Stimulated activated naive B cell treated with anti-CD40 and anti-IgM and Interleukin-4, amounts not matched to agents 10 μg/mL and 1 μg/mL and 100 μg/mL, for 72 hours (primary cell): ENCODE data around the gene ATAD3C.
"Not testable (repeated sequence)": the region's sequence is repeated elsewhere in the genome, so short reads cannot be mapped to it uniquely, and the experiment has no call there.

Experiments used
- ATAC-seq, 2 donors: fragments of 150-1000 bp; cut with Tn5 transposase; replicated peaks; 2 replicates each; pipeline ENCODE4 v1.10.0; 2021; ENCODE audit warnings: moderate library complexity in 1 of 2
- DNase-seq: peaks from one replicate; pipeline ENCODE4 v3.0.0; 2021
- H3K27ac Mint-ChIP-seq: one replicate; pipeline ENCODE4 v1.8.0; 2022; ENCODE audit warnings: mild to moderate bottlenecking, mixed read lengths
- H3K27me3 Mint-ChIP-seq, 2 donors: one replicate each; pipeline ENCODE4 v1.8.0; 2022; ENCODE audit warnings: mixed read lengths in 2 of 2
- H3K36me3 Mint-ChIP-seq, 2 donors: one replicate each; pipeline ENCODE4 v1.8.0; 2022; ENCODE audit warnings: mixed read lengths in 2 of 2, mild to moderate bottlenecking in 1 of 2
- H3K4me1 Mint-ChIP-seq, 2 donors: one replicate each; pipeline ENCODE4 v1.8.0; 2022; ENCODE audit warnings: mixed read lengths in 2 of 2, mild to moderate bottlenecking in 1 of 2
- H3K4me3 Mint-ChIP-seq, 2 donors: one replicate each; pipeline ENCODE4 v1.8.0; 2022; ENCODE audit warnings: mild to moderate bottlenecking in 2 of 2, mixed read lengths in 2 of 2, moderate library complexity in 1 of 2
- H3K9me3 Mint-ChIP-seq, 2 donors: one replicate each; pipeline ENCODE4 v1.8.0; 2022; ENCODE audit warnings: mixed read lengths in 2 of 2, mild to moderate bottlenecking in 1 of 2

ATAD3C gene

DNA sequence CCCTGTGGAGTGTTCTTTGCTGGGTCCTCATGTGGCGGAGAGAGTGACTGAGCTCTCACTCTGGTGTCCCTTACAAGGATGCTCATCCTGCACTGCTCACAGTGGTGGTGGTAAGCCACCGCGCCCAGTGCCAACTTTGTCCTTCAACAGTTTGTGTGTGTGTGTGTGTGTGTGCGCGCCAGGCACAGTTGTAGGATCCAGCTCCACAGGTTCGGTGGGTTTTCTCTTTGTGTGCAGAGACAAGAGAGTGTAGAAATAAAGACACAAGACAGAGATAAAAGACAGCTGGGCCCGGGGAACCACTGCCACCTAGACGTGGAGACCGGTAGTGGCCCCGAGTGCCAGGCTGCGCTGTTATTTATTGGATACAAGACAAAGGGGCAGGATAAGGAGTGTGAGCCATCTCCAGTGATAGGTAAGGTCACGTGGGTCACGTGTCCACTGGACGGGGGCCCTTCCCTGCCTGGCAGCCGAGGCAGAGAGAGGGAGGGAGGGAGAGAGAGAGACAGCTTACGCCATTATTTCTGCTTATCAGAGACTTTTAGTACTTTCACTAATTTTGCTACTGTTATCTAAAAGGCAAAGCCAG is 55.4 kb downstream of the ATAD3C start:
- H3K4me1 Mint-ChIP-seq = peaks cover 10 to 16% of the 10 kb centered on the region in 2 donors
- not testable (repeated sequence) for H3K9me3 Mint-ChIP-seq, H3K36me3 Mint-ChIP-seq, H3K27me3 Mint-ChIP-seq
- ATAC-seq (peak; percentile 72 to 81), DNase-seq (peak; percentile 68)
- peak overlapping the region; percentile 96 for H3K27ac Mint-ChIP-seq
- H3K4me3 Mint-ChIP-seq = peak overlapping the region; percentile 69 to 75

DNA sequence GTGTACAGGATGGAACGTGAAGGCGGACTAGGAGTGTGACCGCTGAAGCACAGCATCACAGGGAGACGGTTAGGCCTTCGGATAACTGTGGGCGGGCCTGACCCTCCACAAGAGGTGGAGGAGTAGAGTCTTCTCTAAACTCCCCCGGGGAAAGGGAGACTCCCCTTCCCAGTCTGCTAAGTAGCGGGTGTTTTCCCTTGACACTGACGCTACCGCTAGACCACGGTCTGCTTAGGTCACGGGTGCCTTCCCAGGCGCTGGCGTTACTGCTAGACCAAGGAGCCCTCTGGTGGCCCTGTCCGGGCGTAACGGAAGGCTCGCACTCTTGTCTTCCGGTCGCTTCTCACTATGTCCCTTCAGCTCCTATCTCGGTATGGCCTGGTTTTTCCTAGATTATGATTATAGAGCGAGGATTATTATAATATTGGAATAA is 55.9 kb downstream of the ATAD3C start:
- not testable (repeated sequence) for H3K9me3 Mint-ChIP-seq, H3K27me3 Mint-ChIP-seq, H3K36me3 Mint-ChIP-seq
- Mint-ChIP-seq H3K4me1 (peaks cover 10 to 16% of the 10 kb centered on the region in 2 donors), H3K27ac (peak overlapping the region; percentile 96), H3K4me3 (peak overlapping the region; percentile 69 to 75)
- ATAC-seq (peak; percentile 80 to 83), DNase-seq (peak; percentile 48)

DNA sequence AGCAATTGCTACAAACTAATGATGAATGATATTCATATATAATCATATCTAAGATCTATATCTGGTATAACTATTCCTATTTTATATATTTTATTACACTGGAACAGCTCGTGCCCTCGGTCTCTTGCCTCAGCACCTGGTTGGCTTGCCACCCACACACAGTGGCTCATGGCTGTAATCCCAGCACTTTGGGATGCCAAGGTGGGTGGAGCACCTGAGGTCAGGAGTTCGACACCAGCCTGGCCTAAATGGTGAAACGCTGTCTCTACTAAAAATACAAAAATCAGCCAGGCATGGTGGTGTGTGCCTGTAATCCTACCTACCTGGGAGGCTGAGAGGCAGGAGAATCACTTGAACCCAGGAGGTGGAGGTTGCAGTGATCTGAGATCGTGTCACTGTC is 56.3 kb downstream of the ATAD3C start:
- not testable (repeated sequence) for DNase-seq, H3K36me3 Mint-ChIP-seq, H3K9me3 Mint-ChIP-seq, ATAC-seq, H3K27me3 Mint-ChIP-seq
- H3K4me1 Mint-ChIP-seq = peaks cover 10 to 19% of the 10 kb centered on the region in 2 donors
- H3K4me3 Mint-ChIP-seq = peak overlapping the region; percentile 25 to 75
- H3K27ac Mint-ChIP-seq = peak overlapping the region; percentile 87

DNA sequence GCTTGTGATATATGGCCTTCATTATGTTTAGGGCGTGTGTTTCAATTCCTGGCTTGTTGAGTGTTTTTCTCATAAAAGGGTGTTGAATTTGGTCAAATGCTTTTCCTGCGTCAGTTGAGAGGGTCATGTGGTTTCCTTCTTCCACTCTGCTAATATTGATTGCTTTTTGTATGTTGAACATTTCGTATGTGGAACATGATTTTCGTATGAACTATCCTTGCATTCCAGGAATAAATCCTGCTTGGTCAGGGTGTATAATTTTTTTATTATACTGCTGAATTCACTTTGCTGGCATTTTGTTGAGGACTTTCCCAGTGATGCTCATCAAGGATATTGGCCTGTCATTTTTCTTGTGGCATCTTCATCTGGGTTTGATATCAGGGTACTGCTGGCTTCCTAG is 57.8 kb downstream of the ATAD3C start:
- no peak for ATAC-seq
- Mint-ChIP-seq H3K9me3 (no peaks in the 10 kb centered on the region), H3K27me3 (no peaks in the 10 kb centered on the region), H3K4me1 (peaks cover 15 to 24% of the 10 kb centered on the region in 2 donors), H3K4me3 (no peak overlapping the region), H3K27ac (peak overlapping the region; percentile 67), H3K36me3 (peaks cover 2 to 3% of the 10 kb centered on the region in 2 donors)
- no peak for DNase-seq

DNA sequence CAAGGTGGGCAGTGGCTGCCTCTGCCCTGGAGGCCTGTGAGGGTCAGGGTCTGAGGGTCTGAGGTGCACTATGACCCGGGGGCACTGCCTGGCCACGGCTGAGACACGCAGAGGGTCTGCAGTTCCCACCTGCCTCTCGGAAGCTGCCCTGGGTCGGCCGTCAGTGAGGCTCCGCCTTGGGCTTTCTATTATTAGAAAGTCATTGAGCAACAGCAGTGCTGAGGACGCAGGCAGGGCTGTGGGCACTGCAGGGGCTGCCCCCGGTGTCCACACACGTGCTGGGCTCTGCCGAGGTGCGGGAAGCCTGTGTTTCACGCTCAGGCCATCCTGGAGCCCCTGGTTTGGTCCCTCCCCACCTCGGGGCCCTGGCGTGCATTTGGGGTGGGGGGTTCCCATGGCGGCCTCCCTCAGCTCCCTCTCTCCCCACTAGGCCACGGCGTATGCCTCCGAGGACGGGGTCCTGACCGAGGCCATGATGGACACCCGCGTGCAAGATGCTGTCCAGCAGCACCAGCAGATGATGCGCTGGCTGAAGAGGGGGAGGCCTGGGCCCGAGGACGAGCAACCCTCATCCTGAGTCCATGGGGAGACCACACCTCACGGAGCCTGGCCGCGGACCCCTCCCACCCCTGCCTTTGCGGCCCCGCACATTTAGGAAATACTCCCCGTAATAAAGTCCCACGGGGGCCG is 59.4 kb downstream of the ATAD3C start:
- not testable (repeated sequence) for H3K9me3 Mint-ChIP-seq, H3K36me3 Mint-ChIP-seq, H3K27me3 Mint-ChIP-seq, ATAC-seq, H3K4me3 Mint-ChIP-seq, DNase-seq, H3K27ac Mint-ChIP-seq
- peaks cover 18 to 31% of the 10 kb centered on the region in 2 donors for H3K4me1 Mint-ChIP-seq

DNA sequence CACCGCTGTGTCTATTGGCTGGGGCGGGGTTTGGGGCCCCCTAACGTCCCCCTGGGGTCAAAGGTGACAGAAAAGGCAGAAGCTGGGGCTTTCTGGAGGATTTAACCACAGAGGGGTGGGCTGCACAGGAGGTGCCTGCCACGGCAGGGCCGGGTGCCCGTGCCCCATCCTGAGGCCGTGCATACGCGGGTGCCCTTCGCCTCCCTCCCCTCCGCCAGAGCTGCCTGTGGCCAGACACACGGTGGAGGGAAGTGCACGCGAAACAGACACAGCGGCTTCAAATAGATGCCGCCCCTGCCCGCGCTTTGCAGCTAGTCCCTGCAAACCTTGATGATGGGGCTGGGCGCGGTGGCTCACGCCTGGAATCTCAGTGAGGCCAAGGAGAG is 60.0 kb downstream of the ATAD3C start:
- not testable (repeated sequence) for ATAC-seq, H3K9me3 Mint-ChIP-seq, H3K27me3 Mint-ChIP-seq

DNA sequence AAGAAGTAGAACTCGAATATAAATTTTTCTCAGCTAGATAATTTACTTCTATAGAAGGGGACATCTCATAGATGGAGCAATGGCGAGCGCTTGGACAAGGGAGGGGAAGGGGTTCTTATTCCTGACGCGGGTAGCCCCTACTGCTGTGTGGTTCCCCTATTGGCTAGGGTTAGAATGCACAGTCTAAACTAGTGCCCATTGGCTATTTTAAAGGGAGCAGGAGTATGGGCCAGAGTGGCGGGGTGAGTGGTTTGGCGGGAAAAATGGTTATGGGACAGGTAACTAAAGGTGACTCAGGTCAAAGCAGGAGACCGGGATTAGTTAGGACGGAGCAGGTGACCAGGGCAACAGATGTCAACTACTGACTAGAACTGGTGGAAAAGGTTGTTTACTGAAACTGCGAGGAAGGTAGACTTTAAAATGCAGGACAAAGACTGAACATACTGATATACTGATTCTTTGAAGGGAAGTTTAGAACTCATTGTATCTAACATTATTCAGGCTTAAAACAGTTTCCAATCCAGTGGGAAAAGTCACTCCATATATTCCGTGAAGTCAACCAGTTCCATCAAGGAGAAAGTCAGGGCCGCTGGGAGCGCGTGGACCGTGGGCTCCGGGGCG is 61.5 kb downstream of the ATAD3C start:
- Mint-ChIP-seq H3K36me3 (peaks cover 9 to 14% of the 10 kb centered on the region in 2 donors), H3K27ac (peak overlapping the region; percentile 94), H3K27me3 (no peaks in the 10 kb centered on the region), H3K9me3 (no peaks in the 10 kb centered on the region), H3K4me3 (peak overlapping the region; percentile 87 to 95), H3K4me1 (peaks cover 10 to 16% of the 10 kb centered on the region in 2 donors)
- peak in 1 of 2 donors; percentile 21 for ATAC-seq
- no peak for DNase-seq

More for the DNA sequence above, 60.0 kb downstream of the ATAD3C start:
- H3K4me3 Mint-ChIP-seq, H3K36me3 Mint-ChIP-seq, H3K27ac Mint-ChIP-seq, DNase-seq: not testable (repeated sequence)
- H3K4me1 Mint-ChIP-seq = peaks cover 18 to 32% of the 10 kb centered on the region in 2 donors

DNA sequence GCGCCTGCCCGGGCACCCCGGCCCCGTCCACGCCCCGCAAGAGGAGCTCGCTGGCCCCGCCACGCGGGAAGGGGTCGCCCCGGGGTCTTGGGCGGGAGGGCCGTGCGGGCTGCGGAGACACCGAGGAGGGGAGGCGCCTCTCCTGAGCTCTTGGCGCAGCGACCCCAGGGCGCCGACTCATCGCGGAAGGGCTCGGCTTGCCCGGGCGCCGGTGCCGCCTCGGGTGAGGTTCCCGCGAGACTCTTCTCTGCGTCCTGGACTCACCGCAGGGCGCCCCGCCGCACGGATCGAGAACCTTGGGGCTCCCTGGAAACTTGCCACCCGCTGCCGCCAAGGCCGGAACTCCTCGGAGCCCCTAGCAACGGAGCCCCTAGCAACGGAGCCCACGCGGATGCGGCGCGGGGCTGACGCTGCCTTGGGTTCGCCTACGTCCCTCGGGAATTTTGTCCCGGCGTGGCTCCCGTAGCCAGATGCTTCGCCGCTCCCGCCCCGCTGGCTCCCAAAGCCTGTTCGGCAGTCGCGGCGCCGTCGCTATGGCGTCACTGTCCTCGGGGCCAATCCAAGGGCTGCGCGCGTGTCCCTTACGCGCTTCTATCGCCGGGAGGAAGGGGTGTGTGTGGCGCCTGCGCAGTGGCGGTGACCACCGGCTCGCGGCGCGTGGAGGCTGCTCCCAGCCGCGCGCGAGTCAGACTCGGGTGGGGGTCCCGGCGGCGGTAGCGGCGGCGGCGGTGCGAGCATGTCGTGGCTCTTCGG is 62.2 kb downstream of the ATAD3C start, which contains the start of gene ATAD3A:
ATAD3A (plus strand) TSS at position 630 of the 753 bp plus-strand sequence; CDS start at position 737, 107 bp downstream.
- Mint-ChIP-seq H3K4me3 (peak within 1 kb of the TSS; percentile 93 to 95), H3K36me3 (peaks cover 9 to 14% of the 10 kb centered on the region in 2 donors), H3K4me1 (peaks cover 10 to 16% of the 10 kb centered on the region in 2 donors), H3K27me3 (no peaks in the 10 kb centered on the region), H3K9me3 (no peaks in the 10 kb centered on the region), H3K27ac (peak within 1 kb of the TSS; percentile 94)
- DNase-seq = peak; percentile 95
- peak; percentile 93 to 95 for ATAC-seq

DNA sequence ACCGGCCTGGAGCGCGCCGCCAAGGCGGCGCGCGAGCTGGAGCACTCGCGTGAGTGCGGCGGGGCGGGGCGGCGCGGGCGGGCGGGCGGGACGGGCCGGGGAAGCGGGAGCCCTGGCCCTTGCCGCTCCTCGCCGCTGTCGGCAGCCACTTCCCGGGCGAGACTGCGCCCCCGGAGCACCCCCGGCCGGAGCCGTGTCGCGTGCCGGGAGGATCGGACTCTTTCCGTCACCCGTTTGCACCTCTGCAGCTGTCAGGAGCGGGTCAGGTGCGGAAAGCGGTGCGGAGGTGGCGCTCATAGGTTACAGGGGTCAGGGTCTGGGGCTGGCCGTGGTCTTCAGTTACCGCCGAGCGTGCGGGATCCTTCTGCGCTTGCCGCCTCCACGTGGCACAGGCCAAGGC is 62.9 kb downstream of the ATAD3C start:
- H3K9me3 Mint-ChIP-seq, DNase-seq, H3K27me3 Mint-ChIP-seq: not testable (repeated sequence)
- peaks cover 10 to 16% of the 10 kb centered on the region in 2 donors for H3K4me1 Mint-ChIP-seq
- peak overlapping the region; percentile 77 to 78 for H3K4me3 Mint-ChIP-seq
- H3K27ac Mint-ChIP-seq = peak overlapping the region; percentile 80
- peak; percentile 31 to 37 for ATAC-seq
- H3K36me3 Mint-ChIP-seq = peaks cover 9 to 14% of the 10 kb centered on the region in 2 donors

DNA sequence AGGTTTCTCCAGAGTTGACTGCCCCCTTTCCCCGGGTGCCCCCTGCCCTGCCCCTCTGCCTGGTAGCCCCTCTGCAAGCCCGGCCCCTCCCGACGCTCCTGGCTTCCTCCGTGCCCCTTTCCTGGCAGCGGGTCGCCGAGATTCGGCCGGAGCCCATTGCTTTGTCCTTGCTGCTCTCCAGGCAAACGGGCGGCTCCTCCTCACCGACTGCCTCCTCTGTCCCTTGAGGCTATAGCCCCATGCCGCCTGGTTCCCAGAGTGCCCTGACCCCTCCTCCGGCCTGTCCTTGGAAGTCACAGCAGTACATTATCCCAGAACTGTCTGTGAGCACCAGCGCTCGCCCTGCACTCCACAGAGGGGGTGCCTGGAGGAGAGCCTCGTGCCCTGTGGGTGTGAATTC is 64.2 kb downstream of the ATAD3C start:
- peak overlapping the region; percentile 42 for H3K27ac Mint-ChIP-seq
- not testable (repeated sequence) for H3K27me3 Mint-ChIP-seq, DNase-seq, H3K9me3 Mint-ChIP-seq, ATAC-seq
- H3K36me3 Mint-ChIP-seq = peaks cover 17 to 24% of the 10 kb centered on the region in 2 donors
- peak overlapping the region; percentile 79 to 82 for H3K4me3 Mint-ChIP-seq
- H3K4me1 Mint-ChIP-seq = peaks cover 12 to 16% of the 10 kb centered on the region in 2 donors

DNA sequence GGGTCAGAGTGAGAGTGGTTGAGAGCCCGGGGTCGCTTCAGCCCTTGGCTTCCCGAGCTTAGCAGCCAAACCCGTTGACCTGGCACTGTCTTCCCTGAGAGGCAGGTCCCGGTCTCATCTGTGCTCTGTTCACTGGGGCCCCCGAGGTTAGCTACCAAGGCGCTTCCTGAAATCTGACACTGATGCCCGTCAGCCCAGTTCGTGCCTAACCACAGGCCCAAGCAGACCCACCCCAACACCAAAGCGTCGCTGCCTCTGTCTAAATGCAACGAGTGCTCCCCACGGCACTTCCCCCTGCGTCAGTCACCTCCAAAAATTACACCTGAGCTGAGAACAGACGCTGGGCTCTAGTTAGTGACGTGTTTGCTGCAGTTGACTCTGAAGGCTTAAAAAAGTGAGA is 64.9 kb downstream of the ATAD3C start:
- H3K27ac Mint-ChIP-seq, ATAC-seq, DNase-seq, H3K27me3 Mint-ChIP-seq, H3K9me3 Mint-ChIP-seq: not testable (repeated sequence)
- Mint-ChIP-seq H3K36me3 (peaks cover 18 to 25% of the 10 kb centered on the region in 2 donors), H3K4me3 (peak overlapping the region in 1 of 2 donors; percentile 79), H3K4me1 (peaks cover 12 to 16% of the 10 kb centered on the region in 2 donors)

DNA sequence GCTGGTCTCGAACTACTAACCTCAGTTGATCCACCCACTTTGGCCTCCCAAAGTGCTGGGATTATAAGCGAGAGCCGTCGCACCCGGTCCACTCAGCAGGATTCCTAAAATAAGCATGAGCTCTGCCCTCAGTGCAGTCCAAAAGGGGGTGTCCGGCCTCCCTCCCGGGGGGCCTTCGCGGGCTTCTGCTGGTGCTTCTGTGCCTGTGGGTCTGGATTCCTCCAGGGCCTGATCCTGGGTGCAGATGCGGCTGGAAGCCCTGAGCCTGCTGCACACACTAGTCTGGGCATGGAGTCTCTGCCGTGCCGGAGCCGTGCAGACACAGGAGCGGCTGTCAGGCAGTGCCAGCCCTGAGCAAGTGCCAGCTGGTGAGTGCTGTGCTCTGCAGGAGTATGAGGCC is 67.4 kb downstream of the ATAD3C start:
- DNase-seq, ATAC-seq, H3K9me3 Mint-ChIP-seq, H3K4me3 Mint-ChIP-seq, H3K4me1 Mint-ChIP-seq, H3K27ac Mint-ChIP-seq, H3K27me3 Mint-ChIP-seq: not testable (repeated sequence)
- H3K36me3 Mint-ChIP-seq = peaks cover 25 to 34% of the 10 kb centered on the region in 2 donors

DNA sequence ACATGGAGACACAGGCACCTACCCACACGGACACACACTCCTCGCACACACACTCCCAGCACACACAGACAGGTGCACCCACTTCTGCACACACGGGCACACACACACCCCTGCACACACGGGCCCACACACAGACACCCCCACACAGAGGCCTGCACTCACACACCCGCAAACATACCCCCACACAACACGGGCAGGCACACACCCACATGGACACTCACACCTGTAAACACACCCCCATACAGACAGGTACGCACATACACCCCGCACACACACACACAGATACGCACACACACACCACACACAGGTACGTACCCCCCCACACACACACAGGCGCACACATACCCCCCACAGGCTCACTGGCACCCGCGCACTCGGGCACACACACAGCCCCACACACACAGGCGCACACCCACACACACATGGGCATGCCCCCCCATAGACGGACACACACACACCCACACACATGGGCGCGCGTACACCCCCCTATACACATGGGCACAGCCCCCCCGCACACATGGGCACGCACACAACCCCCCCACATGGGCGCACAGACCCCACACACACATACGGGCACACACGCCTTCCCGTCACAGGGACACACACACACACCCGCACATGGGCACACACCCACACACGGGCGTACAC is 68.6 kb downstream of the ATAD3C start:
- DNase-seq = no peak
- no peak overlapping the region for H3K27ac Mint-ChIP-seq
- no peaks in the 10 kb centered on the region for H3K9me3 Mint-ChIP-seq
- H3K36me3 Mint-ChIP-seq = peaks cover 24 to 32% of the 10 kb centered on the region in 2 donors
- no peak overlapping the region for H3K4me3 Mint-ChIP-seq
- no peak for ATAC-seq
- peaks cover 7 to 8% of the 10 kb centered on the region in 2 donors for H3K4me1 Mint-ChIP-seq
- no peaks in the 10 kb centered on the region for H3K27me3 Mint-ChIP-seq
